WERI-Rb-1 (cell line): ENCODE results near the gene PLCH2.

ENCODE experiments used
- DNase-seq: peaks from one replicate; pipeline ENCODE4 v3.0.0-alpha.2; 2020
- H3K27ac ChIP-seq: fragments of 250-450 bp; sonication (Bioruptor Pico); 2 replicates; pipeline ENCODE4 v1.5.1; 2020; ENCODE audit warnings: mild to moderate bottlenecking, moderate library complexity
- H3K27me3 ChIP-seq: fragments of 250-450 bp; sonication (Bioruptor Pico); 2 replicates; pipeline ENCODE4 v1.5.1; 2021; ENCODE audit warnings: mild to moderate bottlenecking, low read depth, moderate library complexity; ENCODE audit not compliant: insufficient read depth, severe bottlenecking
- H3K36me3 ChIP-seq: fragments of 250-450 bp; sonication (Bioruptor Pico); 2 replicates; pipeline ENCODE4 v1.5.1; 2020; ENCODE audit warnings: mild to moderate bottlenecking, moderate library complexity
- H3K4me3 ChIP-seq: 2 replicates; pipeline ENCODE4 v1.5.1; 2011; ENCODE audit warnings: low read depth, mild to moderate bottlenecking, control low read depth, low read length
- H3K9me3 ChIP-seq: fragments of 250-450 bp; sonication (Bioruptor Pico); 2 replicates; pipeline ENCODE4 v1.5.1; 2021; ENCODE audit warnings: mild to moderate bottlenecking, moderate library complexity; ENCODE audit not compliant: severe bottlenecking
- CTCF ChIP-seq: IDR thresholded peaks from 2 replicates; pipeline ENCODE4 v1.5.1; 2011; ENCODE audit warnings: low read depth, mild to moderate bottlenecking, control low read depth, inconsistent platforms, low read length

The PLCH2 gene

DNA sequence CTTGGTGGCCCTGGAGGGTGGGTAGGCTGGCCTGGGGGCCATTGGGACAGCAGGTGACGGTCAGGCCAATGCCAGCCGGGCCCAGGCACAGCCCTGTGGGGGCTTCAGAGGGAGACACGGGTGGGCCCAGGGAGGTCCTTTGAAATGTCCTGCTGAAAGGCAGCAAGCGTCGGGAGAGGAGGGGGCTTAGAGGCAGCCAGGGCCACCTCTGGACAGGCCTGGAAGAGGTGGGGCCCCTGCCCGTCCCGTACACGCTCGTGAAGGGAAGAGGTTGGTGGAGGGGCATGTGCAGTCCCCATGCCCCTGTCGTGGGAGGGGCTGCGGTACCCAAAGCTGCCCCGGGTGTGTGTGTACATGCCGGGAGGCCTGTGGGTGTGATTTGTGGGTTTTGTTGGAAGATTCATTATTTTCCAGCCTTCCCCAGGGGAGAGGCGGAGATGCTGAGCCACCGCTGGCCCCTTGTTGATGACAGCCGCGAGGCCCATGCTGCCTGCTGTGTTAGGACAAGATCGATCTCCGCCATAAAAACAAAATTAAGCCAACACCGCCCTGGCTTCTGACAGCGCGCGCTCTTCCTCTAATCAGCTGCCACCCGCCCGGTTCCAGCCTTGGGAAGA is 3.4 kb upstream of the PLCH2 start:
- H3K9me3 ChIP-seq: no peaks in the 10 kb centered on the region
- TF ChIP-seq CTCF: no peak
- DNase-seq: no peak
- H3K36me3 ChIP-seq: peaks cover 8% of the 10 kb centered on the region
- H3K27ac ChIP-seq: peak overlapping the region; percentile 98
- no peak overlapping the region for H3K4me3 ChIP-seq
- no peaks in the 10 kb centered on the region for H3K27me3 ChIP-seq

- peaks cover 8% of the 10 kb centered on the region for H3K36me3 ChIP-seq
- H3K9me3 ChIP-seq: no peaks in the 10 kb centered on the region
- DNase-seq: no peak
- H3K27ac ChIP-seq: peak overlapping the region; percentile 98
- TF ChIP-seq CTCF: no peak
- no peaks in the 10 kb centered on the region for H3K27me3 ChIP-seq
- no peak overlapping the region for H3K4me3 ChIP-seq
Measured at GRCh38 chr1:2473198-2473597, 2.9 kb upstream of the PLCH2 start.

- H3K36me3 ChIP-seq: peaks cover 15% of the 10 kb centered on the region
- no peaks in the 10 kb centered on the region for H3K9me3 ChIP-seq
- peak overlapping the region; percentile 98 for H3K27ac ChIP-seq
- 0 out of 2 replicates have a peak overlapping the region, but pooled peaks have one; percentile 3 for H3K4me3 ChIP-seq
- DNase-seq: peak; percentile 83
- no peak for TF ChIP-seq CTCF
- H3K27me3 ChIP-seq: no peaks in the 10 kb centered on the region
Measured at GRCh38 chr1:2474104-2474844, 1.8 kb upstream of the PLCH2 start.

DNA sequence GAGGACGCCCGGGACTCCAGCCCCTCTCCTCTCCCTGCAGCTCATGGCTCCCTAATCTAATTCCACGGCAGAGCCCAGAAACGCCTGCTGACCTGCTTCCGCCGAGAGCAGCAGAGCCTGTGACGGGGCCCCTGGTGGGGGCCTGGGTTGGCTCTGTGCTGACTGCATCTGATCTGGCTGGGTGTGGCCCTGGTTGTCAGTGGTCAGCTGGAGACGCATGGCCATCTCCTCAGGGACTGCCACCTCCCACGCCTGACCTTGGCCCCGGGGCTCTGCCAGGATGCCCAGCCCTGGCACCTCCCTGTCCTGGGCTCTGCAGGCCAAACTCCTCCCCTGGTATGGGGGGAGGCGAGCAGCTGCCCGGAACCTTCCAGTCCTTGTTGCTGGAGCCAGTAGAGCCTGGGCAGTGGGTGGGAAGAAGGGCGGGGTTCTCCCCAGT is 1.1 kb upstream of the PLCH2 start:
- no peaks in the 10 kb centered on the region for H3K9me3 ChIP-seq
- no peaks in the 10 kb centered on the region for H3K27me3 ChIP-seq
- H3K27ac ChIP-seq: peak overlapping the region; percentile 98
- no peak for TF ChIP-seq CTCF
- peak; percentile 72 for DNase-seq
- peaks cover 19% of the 10 kb centered on the region for H3K36me3 ChIP-seq
- H3K4me3 ChIP-seq: 0 out of 2 replicates have a peak overlapping the region, but pooled peaks have one; percentile 1

GRCh38 chr1:2475571-2475970 is 518 bp upstream of the PLCH2 start:
- Histone ChIP-seq H3K36me3 (peaks cover 22% of the 10 kb centered on the region), H3K27me3 (no peaks in the 10 kb centered on the region), H3K4me3 (no peak overlapping the region), H3K27ac (peak overlapping the region; percentile 98), H3K9me3 (no peaks in the 10 kb centered on the region)
- no peak for DNase-seq
- TF ChIP-seq CTCF: no peak
